Neural cell (in vitro differentiated cells): ENCODE results near the gene B4GALT1.

Experiments
- CTCF ChIP-seq: fragments of 450-650 bp; IDR thresholded peaks from 2 replicates; pipeline ENCODE4 v1.5.1; 2014; ENCODE audit warnings: antibody characterized with exemption, mild to moderate bottlenecking, moderate library complexity; ENCODE audit not compliant: poor library complexity, severe bottlenecking
- EP300 ChIP-seq: fragments of 450-650 bp; conservative IDR thresholded peaks from 2 replicates; pipeline ENCODE4 v1.6.1; 2014; ENCODE audit warnings: antibody characterized with exemption, mild to moderate bottlenecking, moderate library complexity; ENCODE audit not compliant: poor library complexity, severe bottlenecking
- EZH2 ChIP-seq: fragments of 200-600, 300-800 bp; shearing (Covaris generic), sonication (generic); IDR thresholded peaks from 2 replicates; pipeline ENCODE4 v1.6.1; 2014; ENCODE audit warnings: antibody characterized with exemption, low read length, borderline replicate concordance, mild to moderate bottlenecking; ENCODE audit not compliant: insufficient read depth, poor library complexity, severe bottlenecking
- MXI1 ChIP-seq: fragments of 450-650 bp; conservative IDR thresholded peaks from 2 replicates; pipeline ENCODE4 v1.6.1; 2014; ENCODE audit warnings: antibody characterized with exemption, mild to moderate bottlenecking; ENCODE audit not compliant: poor library complexity, severe bottlenecking
- POLR2AphosphoS5 ChIP-seq: IDR thresholded peaks from 2 replicates; pipeline ENCODE4 v1.6.1; 2012
- RAD21 ChIP-seq: fragments of 450-650 bp; conservative IDR thresholded peaks from 2 replicates; pipeline ENCODE4 v1.6.1; 2014; ENCODE audit warnings: antibody characterized with exemption, mild to moderate bottlenecking, moderate library complexity
- REST ChIP-seq: IDR thresholded peaks from 2 replicates; pipeline ENCODE4 v1.6.1; 2012; ENCODE audit warnings: borderline replicate concordance
- SMC3 ChIP-seq: fragments of 450-650 bp; conservative IDR thresholded peaks from 2 replicates; pipeline ENCODE4 v1.6.1; 2014; ENCODE audit warnings: antibody characterized with exemption, mild to moderate bottlenecking, moderate library complexity; ENCODE audit not compliant: poor library complexity
- TAF1 ChIP-seq: IDR thresholded peaks from 2 replicates; pipeline ENCODE4 v1.6.1; 2012; ENCODE audit warnings: low read depth

- TF ChIP-seq MXI1 (no peak), EP300 (no peak), CTCF (no peak), REST (no peak), RAD21 (no peak), POLR2AphosphoS5 (no peak), EZH2 (no peak), SMC3 (no peak), TAF1 (no peak)
Observed at GRCh38 chr9:33161011-33161588, 6.0 kb downstream of the B4GALT1 start.
